Trophoblast cell (in vitro differentiated cells and primary cell): ENCODE data around the gene ARL14EP.

ENCODE experiments used
- DNase-seq, 2 donors: peaks; one replicate each; pipeline ENCODE4 v3.0.0-alpha.2; 2016
- H2AFZ ChIP-seq: 2 replicates; pipeline ENCODE4 v1.6.1; 2013; ENCODE audit warnings: low read length, moderate library complexity, mild to moderate bottlenecking; ENCODE audit not compliant: insufficient read depth, poor library complexity
- H2AK5ac ChIP-seq: 2 replicates; pipeline ENCODE4 v1.6.1; 2013; ENCODE audit warnings: mild to moderate bottlenecking, low read length
- H2BK120ac ChIP-seq: 2 replicates; pipeline ENCODE4 v1.6.1; 2013; ENCODE audit warnings: low read length, mild to moderate bottlenecking, moderate library complexity; ENCODE audit not compliant: insufficient read depth, poor library complexity
- H2BK12ac ChIP-seq: 2 replicates; pipeline ENCODE4 v1.6.1; 2013; ENCODE audit warnings: mild to moderate bottlenecking, low read length, moderate library complexity
- H2BK5ac ChIP-seq: 2 replicates; pipeline ENCODE4 v1.6.1; 2013; ENCODE audit warnings: low read length, low read depth, moderate library complexity, mild to moderate bottlenecking; ENCODE audit not compliant: poor library complexity
- H3K14ac ChIP-seq: 2 replicates; pipeline ENCODE4 v1.6.1; 2013; ENCODE audit warnings: mild to moderate bottlenecking, low read length
- H3K18ac ChIP-seq: 2 replicates; pipeline ENCODE4 v1.6.1; 2013; ENCODE audit warnings: mild to moderate bottlenecking, low read length
- H3K23ac ChIP-seq: 2 replicates; pipeline ENCODE4 v1.6.1; 2013; ENCODE audit warnings: low read length
- H3K27ac ChIP-seq: 2 replicates; pipeline ENCODE4 v1.5.1; 2013; ENCODE audit warnings: low read depth, mild to moderate bottlenecking, inconsistent platforms, low read length, moderate library complexity
- H3K27me3 ChIP-seq: 2 replicates; pipeline ENCODE4 v1.6.1; 2013; ENCODE audit warnings: inconsistent platforms, mild to moderate bottlenecking, low read length, moderate library complexity; ENCODE audit not compliant: insufficient read depth
- H3K36me3 ChIP-seq, 2 experiments: 1 replicate in 1 of 2; 2 replicates in 1 of 2; pipeline ENCODE4 v1.6.1; 2013; ENCODE audit warnings: low read length in 2 of 2, mild to moderate bottlenecking in 2 of 2, moderate library complexity in 1 of 2; ENCODE audit not compliant: insufficient read depth in 2 of 2, control insufficient read depth in 1 of 2
- H3K4ac ChIP-seq: 2 replicates; pipeline ENCODE4 v1.6.1; 2013; ENCODE audit warnings: low read depth, mild to moderate bottlenecking, low read length, moderate library complexity
- H3K4me1 ChIP-seq, 2 experiments: 1 replicate in 1 of 2; 2 replicates in 1 of 2; pipeline ENCODE4 v1.6.1; 2013; ENCODE audit warnings: low read length in 2 of 2, mild to moderate bottlenecking in 2 of 2, moderate library complexity in 1 of 2; ENCODE audit not compliant: insufficient read depth in 2 of 2, control insufficient read depth in 1 of 2
- H3K4me2 ChIP-seq: 2 replicates; pipeline ENCODE4 v1.6.1; 2013; ENCODE audit warnings: inconsistent platforms, mild to moderate bottlenecking, low read length, moderate library complexity
- H3K4me3 ChIP-seq: 2 replicates; pipeline ENCODE4 v1.5.1; 2013; ENCODE audit warnings: mild to moderate bottlenecking, low read depth, low read length, inconsistent platforms
- H3K79me1 ChIP-seq: one replicate; pipeline ENCODE4 v1.6.1; 2013; ENCODE audit warnings: low read length
- H3K79me2 ChIP-seq: 2 replicates; pipeline ENCODE4 v1.6.1; 2013; ENCODE audit warnings: low read length, mild to moderate bottlenecking; ENCODE audit not compliant: control insufficient read depth, insufficient read depth, poor library complexity
- H3K9ac ChIP-seq: 2 replicates; pipeline ENCODE4 v1.6.1; 2013; ENCODE audit warnings: mild to moderate bottlenecking, low read length
- H3K9me3 ChIP-seq: 2 replicates; pipeline ENCODE4 v1.6.1; 2013; ENCODE audit warnings: low read depth, mild to moderate bottlenecking, control low read depth, inconsistent platforms, low read length; ENCODE audit not compliant: insufficient read depth
- H4K12ac ChIP-seq: 2 replicates; pipeline ENCODE4 v1.6.1; 2013; ENCODE audit warnings: low read depth, mild to moderate bottlenecking, low read length, moderate library complexity
- H4K8ac ChIP-seq: 2 replicates; pipeline ENCODE4 v1.6.1; 2013; ENCODE audit warnings: low read depth, mild to moderate bottlenecking, low read length, moderate library complexity
- H4K91ac ChIP-seq: one replicate; pipeline ENCODE4 v1.6.1; 2013; ENCODE audit warnings: low read depth, mild to moderate bottlenecking, low read length, moderate library complexity
- WGBS: extraction: QIAGEN DNeasy Blood & Tissue Kit; methylation state at CpG from one replicate; pipeline ENCODE4 v1.1.7; 2013; ENCODE audit warnings: missing lambda C conversion rate; ENCODE audit not compliant: insufficient read length, insufficient coverage; ENCODE audit errors: extremely low coverage; 5-methylcytosine and 5-hydroxymethylcytosine counted together

ARL14EP gene

GRCh38 chr11:30356391-30356790, 33.5 kb downstream of the ARL14EP start:
- H4K91ac ChIP-seq, result no peak overlapping the region
- no peak overlapping the region for H2BK5ac ChIP-seq
- no peak overlapping the region for H4K8ac ChIP-seq
- H3K14ac ChIP-seq, result no peak overlapping the region
- no peak overlapping the region for H3K4me3 ChIP-seq
- no peaks in the 10 kb centered on the region for H3K79me1 ChIP-seq
- H2AK5ac ChIP-seq, result no peak overlapping the region
- H3K79me2 ChIP-seq, result no peaks in the 10 kb centered on the region
- H3K4me2 ChIP-seq, result no peak overlapping the region
- no peak overlapping the region for H2BK120ac ChIP-seq
- no peak overlapping the region for H3K4ac ChIP-seq
- no peak overlapping the region for H3K18ac ChIP-seq
- no CpG with 5 or more reads among the region's 4 CpGs for WGBS
- no peaks in the 10 kb centered on the region for H3K27me3 ChIP-seq
- H3K4me1 ChIP-seq, result no peaks in the 10 kb centered on the region
- no peak overlapping the region for H3K27ac ChIP-seq
- H3K9ac ChIP-seq, result no peak overlapping the region
- no peak overlapping the region for H4K12ac ChIP-seq
- no peak for DNase-seq
- H2BK12ac ChIP-seq, result no peak overlapping the region
- H3K23ac ChIP-seq, result no peak overlapping the region
- H2AFZ ChIP-seq, result no peak overlapping the region
- H3K9me3 ChIP-seq, result no peaks in the 10 kb centered on the region
- H3K36me3 ChIP-seq, result no peaks in the 10 kb centered on the region

GRCh38 chr11:30357872-30358271, 35.0 kb downstream of the ARL14EP start:
- no peak overlapping the region for H3K4me2 ChIP-seq
- no peak for DNase-seq
- no peak overlapping the region for H3K18ac ChIP-seq
- H3K36me3 ChIP-seq, result no peaks in the 10 kb centered on the region
- WGBS, result no CpG with 5 or more reads among the region's 1 CpG
- H3K9ac ChIP-seq, result no peak overlapping the region
- H3K27ac ChIP-seq, result no peak overlapping the region
- H2BK5ac ChIP-seq, result no peak overlapping the region
- no peak overlapping the region for H4K12ac ChIP-seq
- no peaks in the 10 kb centered on the region for H3K4me1 ChIP-seq
- no peaks in the 10 kb centered on the region for H3K79me2 ChIP-seq
- no peak overlapping the region for H3K23ac ChIP-seq
- H2AK5ac ChIP-seq, result no peak overlapping the region
- H3K27me3 ChIP-seq, result no peaks in the 10 kb centered on the region
- H3K79me1 ChIP-seq, result no peaks in the 10 kb centered on the region
- H3K9me3 ChIP-seq, result no peaks in the 10 kb centered on the region
- no peak overlapping the region for H4K91ac ChIP-seq
- H4K8ac ChIP-seq, result no peak overlapping the region
- H2BK12ac ChIP-seq, result no peak overlapping the region
- no peak overlapping the region for H2BK120ac ChIP-seq
- no peak overlapping the region for H2AFZ ChIP-seq
- H3K4me3 ChIP-seq, result no peak overlapping the region
- no peak overlapping the region for H3K4ac ChIP-seq
- H3K14ac ChIP-seq, result no peak overlapping the region

- no peak overlapping the region for H3K9ac ChIP-seq
- H3K9me3 ChIP-seq, result no peaks in the 10 kb centered on the region
- no peaks in the 10 kb centered on the region for H3K4me1 ChIP-seq
- no peak overlapping the region for H2BK12ac ChIP-seq
- H3K4me2 ChIP-seq, result no peak overlapping the region
- no peak overlapping the region for H3K4ac ChIP-seq
- H2BK120ac ChIP-seq, result no peak overlapping the region
- no peak for DNase-seq
- H3K23ac ChIP-seq, result no peak overlapping the region
- no CpG with 5 or more reads among the region's 2 CpGs for WGBS
- no peak overlapping the region for H3K4me3 ChIP-seq
- H3K79me1 ChIP-seq, result no peaks in the 10 kb centered on the region
- H3K79me2 ChIP-seq, result no peaks in the 10 kb centered on the region
- no peak overlapping the region for H2BK5ac ChIP-seq
- H3K14ac ChIP-seq, result no peak overlapping the region
- H3K36me3 ChIP-seq, result no peaks in the 10 kb centered on the region
- H4K12ac ChIP-seq, result no peak overlapping the region
- H2AFZ ChIP-seq, result no peak overlapping the region
- no peak overlapping the region for H4K91ac ChIP-seq
- H4K8ac ChIP-seq, result no peak overlapping the region
- H3K18ac ChIP-seq, result no peak overlapping the region
- H3K27ac ChIP-seq, result no peak overlapping the region
- no peak overlapping the region for H2AK5ac ChIP-seq
- no peaks in the 10 kb centered on the region for H3K27me3 ChIP-seq
Measured at GRCh38 chr11:30358536-30358935, 35.6 kb downstream of the ARL14EP start.

- no peak overlapping the region for H3K18ac ChIP-seq
- no peaks in the 10 kb centered on the region for H3K4me1 ChIP-seq
- no peak overlapping the region for H3K14ac ChIP-seq
- DNase-seq, result no peak
- H2AK5ac ChIP-seq, result no peak overlapping the region
- no peaks in the 10 kb centered on the region for H3K36me3 ChIP-seq
- no peak overlapping the region for H3K4me3 ChIP-seq
- H2BK120ac ChIP-seq, result no peak overlapping the region
- no peak overlapping the region for H2BK5ac ChIP-seq
- no peak overlapping the region for H3K4me2 ChIP-seq
- H2AFZ ChIP-seq, result no peak overlapping the region
- no peak overlapping the region for H3K9ac ChIP-seq
- no peaks in the 10 kb centered on the region for H3K9me3 ChIP-seq
- no peak overlapping the region for H4K12ac ChIP-seq
- no peak overlapping the region for H4K91ac ChIP-seq
- H3K79me1 ChIP-seq, result no peaks in the 10 kb centered on the region
- H3K27ac ChIP-seq, result no peak overlapping the region
- H3K79me2 ChIP-seq, result no peaks in the 10 kb centered on the region
- H2BK12ac ChIP-seq, result no peak overlapping the region
- H3K23ac ChIP-seq, result no peak overlapping the region
- H3K27me3 ChIP-seq, result no peaks in the 10 kb centered on the region
- no peak overlapping the region for H4K8ac ChIP-seq
- no peak overlapping the region for H3K4ac ChIP-seq
Measured at GRCh38 chr11:30360741-30361140, 37.8 kb downstream of the ARL14EP start.
